Thyroid gland (tissue), 4 donors: ENCODE measurements around the gene ING5.

ENCODE experiments used
- CTCF ChIP-seq, 6 experiments: fragments of 200-600 bp in 3 of 6; fragments of 450-650 bp in 3 of 6; sonication (generic) in 3 of 6; IDR thresholded peaks; one replicate each; pipeline ENCODE4 v1.5.1; 2016 to 2019; ENCODE audit warnings: antibody characterized with exemption in 6 of 6, mild to moderate bottlenecking in 2 of 6, inconsistent platforms in 1 of 6, moderate library complexity in 1 of 6
- POLR2A ChIP-seq, 2 donors: fragments of 450-650 bp; IDR thresholded peaks; one replicate each; pipeline ENCODE4 v1.6.1; 2017; ENCODE audit warnings: antibody characterized with exemption in 2 of 2, mild to moderate bottlenecking in 2 of 2, moderate library complexity in 1 of 2

DNA sequence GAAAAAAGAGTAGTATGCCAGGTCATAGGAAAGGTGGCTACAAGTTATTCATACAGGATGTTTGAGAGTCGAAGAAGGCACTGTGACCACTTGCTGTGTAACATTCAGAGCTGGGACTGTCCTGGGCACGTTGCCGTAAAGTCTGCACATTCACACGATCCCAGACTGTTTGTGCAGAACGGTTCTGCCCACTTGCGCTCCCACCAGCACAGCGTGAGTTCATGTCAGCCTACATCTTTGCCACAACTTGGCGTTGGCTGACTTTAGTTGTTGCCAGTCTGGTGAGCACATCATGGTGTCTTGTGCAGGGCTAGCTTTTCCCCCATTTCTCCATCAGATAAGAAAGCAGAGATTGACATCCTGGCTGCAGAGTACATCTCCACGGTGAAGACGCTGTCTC, 7.0 kb downstream of the ING5 start:
- no peak for TF ChIP-seq CTCF (IDR thresholded peaks at IDR 0.05)
- no peak for TF ChIP-seq POLR2A (IDR thresholded peaks at IDR 0.05)
